T-helper 2 cell treated with Interferon-gamma antibody and Interleukin-4, amounts not matched to agents 100 ng/mL and 5 ng/mL, for 36 hours (primary cell): Measurements from ENCODE around the gene ARHGEF37. TPM values are rescaled to one million over a fixed set of nuclear protein-coding genes. Genes with fewer than 3 reads are reported as not detected.
"Not testable (repeated sequence)": the region's sequence is repeated elsewhere in the genome, so short reads cannot be mapped to it uniquely, and the experiment has no call there.

Source experiments
- intact Hi-C: fragments of 100-400 bp; cut with micrococcal nuclease; formaldehyde crosslinking; loops from one replicate; pipeline ENCODE4 v1.15.1; 2023
- total RNA-seq: library from RNA; stranded (reverse); gene quantifications from 2 replicates; pipeline ENCODE4 v1.2.3, GENCODE V29; 2022

Gene ARHGEF37
- total RNA-seq, 1 donor from 2014 or later, result 0.68 TPM

DNA sequence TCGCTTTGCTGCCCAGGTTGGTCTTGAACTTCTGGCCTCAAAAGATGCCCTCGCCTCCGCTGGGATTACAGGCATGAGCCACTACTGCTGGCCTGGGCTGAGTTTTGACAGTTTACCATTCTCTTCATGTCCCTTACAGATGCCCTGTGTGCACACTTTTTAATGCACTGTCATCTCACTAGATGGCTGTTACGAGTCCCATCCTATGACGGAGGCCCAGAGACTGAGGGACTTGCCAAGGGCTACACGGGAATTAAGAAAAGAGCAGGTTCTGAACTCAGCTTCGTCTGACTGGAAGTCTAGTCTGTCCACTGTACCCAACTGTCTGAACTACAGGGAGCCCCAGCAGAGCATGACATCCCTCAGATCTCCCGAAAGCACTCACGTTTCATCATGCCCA lies 63.9 kb downstream of the ARHGEF37 start:
- intact Hi-C loops, result no loop called here

DNA sequence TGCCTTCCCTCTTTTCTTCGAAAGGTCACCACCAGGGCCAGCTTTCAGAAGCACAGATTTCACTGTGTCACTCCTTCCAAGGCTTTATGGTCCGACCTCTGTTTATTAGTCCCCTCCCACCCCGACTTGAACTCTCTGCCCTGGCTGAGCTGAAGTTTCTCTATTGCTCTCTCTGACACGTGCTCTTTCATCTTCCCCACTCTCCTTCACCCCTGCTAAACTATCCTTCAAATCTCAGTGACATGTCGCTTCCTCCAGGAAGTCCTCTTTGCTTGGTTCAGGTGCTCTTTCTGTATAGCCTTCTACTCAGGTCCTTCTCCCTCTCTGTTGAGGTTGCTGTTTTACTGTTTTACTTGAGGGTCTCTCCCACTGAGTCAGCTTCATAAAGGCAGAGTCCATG lies 64.4 kb downstream of the ARHGEF37 start:
- intact Hi-C loops, result no loop called here

- intact Hi-C loops, result no loop called here
Observed at GRCh38 chr5:149646564-149646963, 65.3 kb downstream of the ARHGEF37 start.

GRCh38 chr5:149647334-149647733 lies 66.0 kb downstream of the ARHGEF37 start:
- intact Hi-C loops, result no loop called here

- intact Hi-C loops, result not testable (repeated sequence)
Observed at GRCh38 chr5:149648464-149649393, 67.4 kb downstream of the ARHGEF37 start.

DNA sequence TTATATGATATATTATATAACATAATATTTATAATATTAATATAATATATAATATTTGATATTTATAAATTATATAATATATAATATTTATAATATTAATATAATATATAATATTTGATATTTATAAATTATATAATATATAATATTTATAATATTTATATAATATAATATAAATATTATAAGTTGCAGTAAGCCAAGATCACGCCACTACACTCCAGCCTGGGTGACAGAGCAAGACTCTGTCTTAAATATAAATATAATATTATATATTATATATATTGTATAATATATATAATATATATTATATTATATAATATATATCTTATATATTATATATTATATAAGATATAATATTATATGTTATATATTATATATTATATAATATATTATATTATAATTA lies 68.4 kb downstream of the ARHGEF37 start:
- intact Hi-C loops, result not testable (repeated sequence)

DNA sequence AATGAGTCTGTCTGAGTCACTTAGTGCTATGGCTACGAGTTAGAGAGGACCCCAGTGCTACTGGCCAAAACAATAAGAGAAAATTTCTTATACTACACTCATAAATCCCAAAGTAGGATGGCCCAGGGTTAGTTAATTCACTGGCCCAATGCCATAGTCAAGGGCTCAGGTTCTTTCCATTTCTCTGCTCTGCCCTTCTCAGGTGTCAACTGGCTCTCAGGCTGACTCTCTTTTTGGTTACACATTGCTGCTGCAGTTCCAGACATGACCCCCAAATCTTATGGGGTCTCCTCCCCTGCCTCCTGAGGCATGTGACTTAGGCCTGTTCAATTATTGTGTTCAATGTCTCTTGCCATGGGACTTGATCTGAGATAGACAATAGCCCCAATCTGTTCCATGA lies 70.4 kb downstream of the ARHGEF37 start:
- intact Hi-C loops, result no loop called here

GRCh38 chr5:149652697-149653096 lies 71.4 kb downstream of the ARHGEF37 start:
- intact Hi-C loops, result no loop called here

- intact Hi-C loops, result no loop called here
Observed at GRCh38 chr5:149654231-149654630, 72.9 kb downstream of the ARHGEF37 start.

DNA sequence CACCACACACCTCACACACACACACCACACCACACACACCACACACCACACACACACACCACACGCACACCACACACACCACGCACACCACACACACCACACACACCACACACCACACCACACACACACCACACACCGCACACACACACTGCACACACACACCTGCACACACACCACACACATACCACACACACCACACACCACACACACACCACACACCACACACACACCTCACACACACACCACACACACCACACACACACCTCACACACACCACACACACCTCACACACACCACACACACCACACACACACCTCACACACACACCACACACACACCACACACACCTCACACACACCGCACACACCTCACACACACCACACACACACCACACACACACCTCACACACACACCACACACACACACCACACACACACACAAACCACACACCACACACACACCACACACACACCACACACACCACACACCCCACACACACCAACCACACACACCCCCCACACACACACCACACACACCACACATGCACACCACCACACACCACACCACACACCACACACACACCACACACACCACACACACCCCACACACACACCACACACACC lies 73.7 kb downstream of the ARHGEF37 start:
- intact Hi-C loops, result no loop called here

DNA sequence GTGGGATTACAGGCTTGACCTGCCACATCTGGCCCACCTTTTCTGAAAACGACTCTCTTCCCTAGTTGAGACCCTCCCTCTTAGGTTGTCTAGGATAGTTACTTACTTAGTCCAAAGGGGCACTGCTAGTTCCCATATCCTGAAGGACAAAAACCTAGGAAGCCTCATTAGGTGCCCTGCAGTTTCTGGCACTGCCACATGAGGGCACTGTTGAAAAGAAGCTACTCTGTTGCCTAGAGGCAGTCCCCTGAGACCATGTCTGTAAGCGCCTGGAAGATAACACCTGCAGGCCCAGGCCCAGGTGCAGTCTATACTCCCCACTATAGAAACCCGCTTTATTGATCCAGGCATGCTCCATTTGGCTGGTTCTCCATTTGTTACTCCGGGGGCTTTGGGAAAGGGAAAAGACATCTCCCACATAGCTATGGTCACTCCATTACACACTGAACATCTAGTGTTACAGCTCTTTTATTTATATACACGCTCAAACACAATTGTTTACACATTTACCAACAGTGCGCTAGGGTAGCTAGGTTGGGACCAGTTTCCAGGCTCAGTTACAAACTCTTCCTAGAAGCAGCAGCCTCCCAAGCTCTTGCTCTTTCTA lies 75.4 kb downstream of the ARHGEF37 start:
- intact Hi-C loops, result no loop called here

DNA sequence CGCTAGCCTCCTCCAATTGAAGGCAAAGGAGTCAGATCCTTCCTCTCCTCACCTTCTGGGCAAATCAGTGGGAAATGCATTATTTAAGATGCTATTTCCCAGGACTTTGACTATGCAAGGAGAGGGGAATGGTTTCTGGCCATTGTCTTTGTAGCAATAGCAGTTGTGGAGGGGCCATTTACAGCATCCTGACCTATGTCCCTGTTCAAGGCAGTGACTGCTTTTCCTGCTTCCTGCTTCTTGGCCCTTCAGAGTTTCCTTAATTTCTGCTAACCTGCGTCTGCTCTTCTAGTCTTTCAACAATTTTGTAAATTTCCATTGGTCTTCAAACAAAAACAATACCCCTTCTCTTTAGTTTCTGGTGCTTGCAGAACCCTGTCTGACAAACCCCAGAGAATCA lies 76.0 kb downstream of the ARHGEF37 start:
- intact Hi-C loops, result no loop called here

DNA sequence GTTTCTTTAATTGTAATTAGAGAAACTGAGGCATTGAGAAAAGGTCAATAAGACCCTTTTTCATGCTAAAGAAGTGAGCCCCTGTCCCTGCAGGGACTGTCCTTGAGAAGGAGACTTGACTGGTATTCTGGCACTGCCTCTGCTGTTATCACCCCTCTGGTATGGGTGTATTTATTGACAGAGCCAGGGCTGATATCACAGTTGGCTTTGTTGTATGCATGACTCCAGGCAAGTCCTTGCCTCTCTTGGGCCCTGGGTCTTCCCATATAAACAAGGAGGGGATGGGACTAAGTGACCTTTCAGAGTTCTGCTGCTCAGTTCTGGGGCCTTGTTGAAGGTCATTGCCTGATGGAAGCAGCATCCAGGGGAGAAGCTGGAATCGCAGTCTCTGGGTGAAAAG lies 77.0 kb downstream of the ARHGEF37 start:
- intact Hi-C loops, result no loop called here

- intact Hi-C loops, result no loop called here
Observed at GRCh38 chr5:149664083-149664482, 82.8 kb downstream of the ARHGEF37 start.

DNA sequence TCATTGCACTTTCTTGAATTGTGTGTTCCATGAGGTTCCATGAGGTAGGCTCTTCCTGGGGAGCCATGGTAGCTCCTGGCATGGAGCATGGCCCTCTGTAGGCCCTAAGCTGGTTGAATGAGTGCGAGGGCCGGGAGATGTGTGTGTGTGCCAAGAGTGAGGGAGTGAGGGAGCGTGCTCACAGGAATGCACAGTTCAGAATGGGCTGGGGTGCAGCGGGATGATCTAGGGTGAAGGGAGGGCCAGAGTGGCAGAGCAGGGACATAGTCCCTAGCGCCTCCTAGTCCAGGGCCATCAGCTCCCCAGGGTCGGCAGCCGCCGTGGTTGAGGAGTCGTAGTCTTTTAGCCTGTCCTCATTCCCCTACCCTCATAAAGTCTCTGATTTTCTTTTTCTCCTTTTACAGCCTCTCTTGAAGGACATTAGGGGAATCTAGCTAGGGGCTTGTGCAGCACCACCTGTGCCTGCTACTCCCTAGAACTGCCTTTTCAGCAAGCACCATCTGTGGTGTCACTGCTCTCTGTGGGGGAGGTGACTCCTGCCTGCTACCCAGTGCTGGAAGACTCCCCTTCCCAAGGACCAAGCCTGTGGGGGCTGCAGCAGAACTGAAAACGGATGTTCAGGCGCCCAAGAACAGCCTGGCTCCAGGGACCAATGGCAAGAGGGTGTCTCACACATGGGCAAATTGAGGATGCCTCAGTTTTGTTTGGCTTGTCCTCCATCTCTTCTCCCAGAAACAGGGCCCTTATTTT lies 83.5 kb downstream of the ARHGEF37 start:
- intact Hi-C loops, result loop anchor here (5.0 kb wide), 1 partner anchor 67 kb away; the partner anchor contains the start of gene PPARGC1B

GRCh38 chr5:149665416-149666175 lies 84.3 kb downstream of the ARHGEF37 start:
- intact Hi-C loops, result loop anchor here (5.0 kb wide), 1 partner anchor 67 kb away; the partner anchor contains the start of gene PPARGC1B

DNA sequence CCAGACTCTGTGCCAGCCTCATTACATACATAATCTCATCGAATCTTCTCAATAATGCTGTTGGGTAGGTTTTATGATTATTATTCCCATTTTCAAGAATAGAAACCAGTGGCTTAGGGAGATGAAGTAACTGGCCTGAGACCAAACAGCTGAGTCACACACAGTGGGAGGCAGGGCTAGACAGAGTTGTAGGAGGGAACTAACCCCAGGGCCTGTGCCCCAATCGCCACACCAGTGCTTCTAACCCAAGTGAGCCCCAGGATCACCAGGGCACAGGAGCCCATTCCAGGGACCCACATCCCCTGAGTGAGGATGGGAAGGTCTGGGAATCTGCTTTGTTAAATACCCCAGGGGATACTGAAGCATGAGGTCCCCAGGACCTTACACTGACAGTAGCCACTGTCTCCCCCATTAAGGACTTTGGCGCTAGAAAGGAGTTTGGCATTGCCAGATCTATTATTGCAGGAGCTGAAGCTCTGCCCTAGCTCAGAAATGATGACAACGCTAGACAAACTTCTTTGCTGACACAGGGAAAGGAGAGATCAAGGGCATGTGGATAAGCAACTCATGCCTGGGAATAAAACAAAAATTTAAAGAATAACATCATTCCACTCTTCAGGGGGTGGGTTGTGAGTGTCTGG lies 85.0 kb downstream of the ARHGEF37 start:
- intact Hi-C loops, result loop anchor here (5.0 kb wide), 1 partner anchor 66 kb away; the partner anchor contains the start of gene PPARGC1B

DNA sequence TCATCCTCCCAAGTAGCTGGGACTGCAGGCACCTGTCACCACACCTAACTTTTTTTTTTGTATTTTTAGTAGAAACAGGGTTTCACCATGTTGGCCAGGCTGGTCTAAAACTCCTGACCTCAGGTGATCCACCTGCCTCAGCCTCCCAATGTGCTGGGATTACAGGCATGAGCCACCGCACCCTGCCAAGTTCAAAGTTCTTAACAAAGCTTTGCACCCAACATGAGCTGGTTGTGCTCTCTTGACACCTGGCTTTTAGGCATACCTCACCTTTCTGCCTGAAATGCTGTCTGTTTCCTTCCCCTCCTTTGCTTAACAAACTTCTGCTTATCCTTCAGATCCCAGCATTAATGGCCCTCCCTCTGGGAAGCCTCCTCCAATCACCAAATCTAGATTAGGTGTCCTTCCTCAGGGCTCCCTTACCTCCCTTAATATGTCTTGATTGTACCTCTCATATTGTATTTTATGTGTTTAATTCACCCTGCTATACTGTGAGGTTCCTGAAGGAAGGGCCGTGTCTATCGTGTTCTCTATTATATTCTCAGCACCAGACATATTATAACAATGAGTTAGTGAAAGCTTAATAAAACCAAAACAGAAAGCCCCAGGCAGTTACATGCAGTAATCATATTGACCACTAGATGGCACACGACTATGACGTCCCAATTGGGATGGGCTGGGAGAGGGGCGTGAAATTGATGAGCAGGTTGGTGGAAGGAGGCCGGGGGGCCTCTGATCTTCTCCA lies 86.0 kb downstream of the ARHGEF37 start:
- intact Hi-C loops, result loop anchor here (1.0 to 5.0 kb wide), 2 partner anchors 65 to 161 kb away; partner anchors contain the start of gene PPARGC1B

GRCh38 chr5:149667829-149668330 lies 86.6 kb downstream of the ARHGEF37 start:
- intact Hi-C loops, result loop anchor here (1.0 to 5.0 kb wide), 2 partner anchors 64 to 160 kb away; partner anchors contain the start of gene PPARGC1B
